Measurements from ENCODE around the gene U2AF2. TPM values are rescaled to one million over a fixed set of nuclear protein-coding genes. Genes with fewer than 3 reads are reported as not detected.
A peak's percentile ranks its signal among the peaks of the same experiment; 100 is the strongest.

Gene U2AF2
- total and polyA plus RNA-seq, 9 of the 15 experiments (the other 6 are each of a cell fraction or from before 2014, with no cell fraction given): 3.0 to 331 (median 157) TPM

GRCh38 chr19:55605207-55605636 lies 49.6 kb upstream of the U2AF2 start (continued):
- peak; percentile 62; the same call in 1 of the 2 replicates for TF ChIP-seq ELF2 (CRISPR knock-in tag; IDR thresholded peaks at IDR 0.05)
- peak; percentile 42; the same call in 1 of the 2 replicates for TF ChIP-seq SPI1 (IDR thresholded peaks at IDR 0.05; ENCODE audit: borderline replicate concordance, low read depth, low read length)
- no peak for TF ChIP-seq HMGXB4 (CRISPR knock-in tag; IDR thresholded peaks at IDR 0.05)
- TF ChIP-seq POLR2H (tag; IDR thresholded peaks at IDR 0.05; ENCODE audit: low read depth): peak; percentile 74
- TF ChIP-seq ZNF551 (CRISPR knock-in tag; IDR thresholded peaks at IDR 0.05): no peak
- no peak for TF ChIP-seq ZBTB1 (CRISPR knock-in tag; IDR thresholded peaks at IDR 0.05; ENCODE audit: borderline replicate concordance, low read depth)
- no peak for TF ChIP-seq ZNF384 (IDR thresholded peaks at IDR 0.05; ENCODE audit: low read depth, low read length)
- no peak for TF ChIP-seq ARID3A (IDR thresholded peaks at IDR 0.05; ENCODE audit: borderline replicate concordance, low read depth, low read length)
- no peak for TF ChIP-seq CLOCK (CRISPR knock-in tag; IDR thresholded peaks at IDR 0.05; ENCODE audit: borderline replicate concordance)
- TF ChIP-seq GTF2E2 (tag; IDR thresholded peaks at IDR 0.05): no peak; the same call in 1 of the 2 replicates
- TF ChIP-seq ZBTB2 (IDR thresholded peaks at IDR 0.05): peak; percentile 92
- no peak for TF ChIP-seq BCOR (IDR thresholded peaks at IDR 0.05)
- TF ChIP-seq TFAP4 (CRISPR knock-in tag; IDR thresholded peaks at IDR 0.05; ENCODE audit: borderline replicate concordance): no peak; the same call in 1 of the 2 replicates
- no peak for TF ChIP-seq RFX7 (CRISPR knock-in tag; IDR thresholded peaks at IDR 0.05)
- no peak for TF ChIP-seq NFIX (CRISPR knock-in tag; IDR thresholded peaks at IDR 0.05; ENCODE audit: low read depth)
- TF ChIP-seq ZNF436 (CRISPR knock-in tag; IDR thresholded peaks at IDR 0.05): no peak
- peak; percentile 76 for TF ChIP-seq L3MBTL2 (IDR thresholded peaks at IDR 0.05)
- TF ChIP-seq CBX8 (IDR thresholded peaks at IDR 0.05; ENCODE audit: borderline replicate concordance, extremely low read depth, low read depth, low read length, poor library complexity, severe bottlenecking): no peak
- no peak for TF ChIP-seq FOXK1 (CRISPR knock-in tag; IDR thresholded peaks at IDR 0.05; ENCODE audit: borderline replicate concordance)
- TF ChIP-seq MCM3 (IDR thresholded peaks at IDR 0.05): no peak

Measured in K562 (cell line).